Natural killer cell treated with Interleukin-12 subunit alpha and Interleukin-12 subunit beta and Interleukin-15 and Interleukin-18, amount 100 ng/mL, for 72 hours (primary cell): ENCODE measurements around the gene TMUB1. TPM values are rescaled to one million over a fixed set of nuclear protein-coding genes. Genes with fewer than 3 reads are reported as not detected.

Experiments
- total RNA-seq, 2 donors: library from RNA; stranded (reverse); gene quantifications; one replicate each; pipeline ENCODE4 v1.2.3, GENCODE V29; 2022

Gene TMUB1
- total RNA-seq, 2 donors from 2014 or later, result 65.5 to 73.1 TPM

Other genes with a start within 250 kb of the TMUB1 start
- not detected for gene AOC1, start 231.0 kb downstream of the TMUB1 start, total RNA-seq
- under 1 TPM in 1 of 2 donors, not detected in 1; 0.22 TPM for gene KCNH2, start 105.2 kb downstream of the TMUB1 start, total RNA-seq
- gene NOS3, start 92.5 kb downstream of the TMUB1 start, total RNA-seq, result 1 to 10 TPM; 1.2 to 8.0 TPM
- gene ATG9B, start 59.0 kb downstream of the TMUB1 start, total RNA-seq, result 1 to 10 TPM; 2.5 to 2.7 TPM
- 10 to 100 TPM; 43.1 to 82.8 TPM for gene ABCB8, start 55.0 kb downstream of the TMUB1 start, total RNA-seq
- gene ASIC3, start 35.0 kb downstream of the TMUB1 start, total RNA-seq, result 1 to 10 TPM; 2.8 to 4.7 TPM
- gene CDK5, start 25.6 kb downstream of the TMUB1 start, total RNA-seq, result 10 to 100 TPM; 12.5 to 16.2 TPM
- gene SLC4A2, start 23.9 kb downstream of the TMUB1 start, total RNA-seq, result 100 to 1,000 TPM; 117 to 195 TPM
- gene FASTK, start 2.7 kb downstream of the TMUB1 start, total RNA-seq, result 100 to 1,000 TPM in 1 of 2 donors, 10 to 100 TPM in 1; 84.4 to 131 TPM
- 100 to 1,000 TPM in 1 of 2 donors, 10 to 100 TPM in 1; 28.4 to 101 TPM for gene AGAP3, start 3.0 kb upstream of the TMUB1 start, total RNA-seq
- not detected for gene GBX1, start 84.2 kb upstream of the TMUB1 start, total RNA-seq
- not detected for gene ASB10, start 103.8 kb upstream of the TMUB1 start, total RNA-seq
- gene H2BK1, start 127.0 kb upstream of the TMUB1 start, total RNA-seq, result not detected
- gene ABCF2, start 143.7 kb upstream of the TMUB1 start, total RNA-seq, result 100 to 1,000 TPM in 1 of 2 donors, 10 to 100 TPM in 1; 68.4 to 118 TPM
- 10 to 100 TPM; 54.6 to 67.6 TPM for gene CHPF2, start 149.0 kb upstream of the TMUB1 start, total RNA-seq
- gene SMARCD3, start 165.2 kb upstream of the TMUB1 start, total RNA-seq, result 1 to 10 TPM in 1 of 2 donors, under 1 TPM in 1; 0.93 to 1.2 TPM